GM10266 (cell line): ENCODE results near the gene TMEM179.

Experiments used
- DNase-seq: peaks from one replicate; pipeline ENCODE4 v3.0.0; 2012; ENCODE audit errors: extremely low spot score
- CTCF ChIP-seq: IDR thresholded peaks from 2 replicates; pipeline ENCODE4 v1.5.1; 2012; ENCODE audit warnings: mild to moderate bottlenecking, low read depth; ENCODE audit not compliant: control insufficient read depth, insufficient read depth; ENCODE audit errors: missing control alignments

Gene TMEM179

GRCh38 chr14:104579507-104579906 lies 25.1 kb downstream of the TMEM179 start, which contains the start of gene C14orf180:
C14orf180 (plus strand) TSS chr14:104579764; CDS start chr14:104586431, 6,667 bp downstream.
- DNase-seq, result no peak
- TF ChIP-seq CTCF, result no peak

GRCh38 chr14:104578321-104578720 lies 26.3 kb downstream of the TMEM179 start:
- TF ChIP-seq CTCF, result no peak

GRCh38 chr14:104577847-104578301 lies 26.7 kb downstream of the TMEM179 start:
- no peak for TF ChIP-seq CTCF
- no peak for DNase-seq

More at GRCh38 chr14:104578321-104578720, 26.3 kb downstream of the TMEM179 start:
- no peak for DNase-seq

GRCh38 chr14:104577426-104577825 lies 27.1 kb downstream of the TMEM179 start:
- DNase-seq, result no peak
- TF ChIP-seq CTCF, result no peak

- no peak for TF ChIP-seq CTCF
- DNase-seq, result no peak
Observed at GRCh38 chr14:104576970-104577332, 27.6 kb downstream of the TMEM179 start.

GRCh38 chr14:104576232-104576969 lies 28.2 kb downstream of the TMEM179 start:
- DNase-seq, result no peak
- no peak for TF ChIP-seq CTCF

GRCh38 chr14:104574978-104575583 lies 29.5 kb downstream of the TMEM179 start:
- DNase-seq, result no peak
- no peak for TF ChIP-seq CTCF
